GM11168 (cell line): ENCODE results near the gene WWOX.

Experiments
- in situ Hi-C: fragments of 300-500 bp; cut with MboI; formaldehyde crosslinking; loops from one replicate; pipeline ENCODE4 v1.12.0; 2022; ENCODE audit warnings: low sequenced_read_pairs; ENCODE audit not compliant: unreplicated experiment

The WWOX gene

DNA sequence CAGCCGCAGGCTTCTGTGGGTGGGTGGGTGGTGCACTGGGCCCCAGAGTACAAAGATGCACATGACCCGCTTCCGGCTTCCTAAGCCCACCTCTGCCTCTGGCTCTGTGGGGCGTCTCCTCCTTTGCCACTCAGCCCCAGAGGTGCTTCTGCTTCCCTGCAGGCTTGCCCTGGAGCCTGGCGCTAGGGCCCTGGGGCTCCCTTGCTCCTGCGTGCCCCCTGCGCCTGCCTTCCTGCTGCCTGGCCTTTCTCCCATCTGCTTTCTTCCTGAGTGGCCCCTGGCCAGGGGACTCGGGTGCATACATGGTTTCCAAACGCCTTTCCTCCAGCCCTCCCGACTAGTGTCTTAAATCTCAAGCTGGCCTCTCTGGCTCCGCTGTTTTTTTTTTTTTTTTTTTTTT, 3.4 kb downstream of the WWOX start:
- in situ Hi-C loops: no loop called here

DNA sequence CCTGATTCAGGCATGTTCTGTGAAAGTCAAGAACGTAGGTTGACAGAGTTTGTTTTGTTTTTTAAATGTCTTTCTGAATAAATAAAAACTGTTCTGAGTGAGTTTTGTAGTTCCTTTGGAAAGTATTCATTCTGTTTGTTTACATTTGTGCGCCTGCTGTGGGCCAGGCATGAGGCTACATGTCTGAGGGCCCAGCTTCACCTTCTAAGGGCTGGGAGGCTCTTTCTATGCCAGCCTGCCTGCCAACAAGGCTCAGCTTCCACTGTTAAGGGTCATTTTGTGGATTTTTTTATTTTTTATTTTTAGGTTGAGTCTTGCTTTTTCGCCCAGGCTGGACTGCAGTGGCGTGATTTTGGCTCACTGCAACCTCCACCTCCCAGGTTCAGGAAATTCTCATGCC, 6.1 kb downstream of the WWOX start:
- in situ Hi-C loops: no loop called here

DNA sequence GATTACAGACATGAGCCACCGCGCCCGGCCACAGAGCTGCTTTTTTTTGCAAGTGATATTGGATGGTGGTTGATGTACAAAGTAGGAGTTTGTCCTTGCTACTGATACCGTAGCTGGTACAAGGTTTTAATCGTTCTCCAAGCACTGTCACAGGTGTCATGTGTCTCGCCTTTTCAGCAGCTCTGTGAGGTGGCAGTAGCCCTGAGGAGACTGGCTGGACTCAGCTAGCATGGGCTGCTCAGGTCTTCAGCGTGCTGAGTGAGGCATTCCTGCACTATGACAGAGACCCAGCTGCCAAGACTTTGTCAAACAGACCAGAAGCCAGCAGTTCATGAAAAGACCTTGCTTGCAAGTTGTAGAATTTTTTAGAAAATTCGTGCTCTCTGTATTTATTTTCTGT, 7.2 kb downstream of the WWOX start:
- in situ Hi-C loops: no loop called here

DNA sequence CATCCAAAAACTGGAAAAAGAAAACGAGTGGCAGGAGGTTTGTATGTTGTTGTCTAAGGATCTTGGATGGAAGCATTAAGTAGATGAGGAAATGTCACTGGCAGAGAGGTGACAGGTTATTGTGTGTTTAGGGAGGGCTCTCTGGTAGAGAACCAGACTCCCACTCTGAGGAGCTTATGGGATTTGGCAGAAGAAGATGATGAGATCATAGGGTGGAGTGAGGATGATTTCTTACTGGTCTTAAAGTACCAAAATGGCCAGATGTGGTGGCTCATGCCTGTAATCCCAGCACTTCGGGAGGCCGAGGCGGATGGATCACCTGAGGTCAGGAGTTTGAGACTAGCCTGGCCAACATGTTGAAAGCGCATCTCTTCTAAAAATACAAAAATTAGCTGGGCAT, 9.0 kb downstream of the WWOX start:
- in situ Hi-C loops: no loop called here

DNA sequence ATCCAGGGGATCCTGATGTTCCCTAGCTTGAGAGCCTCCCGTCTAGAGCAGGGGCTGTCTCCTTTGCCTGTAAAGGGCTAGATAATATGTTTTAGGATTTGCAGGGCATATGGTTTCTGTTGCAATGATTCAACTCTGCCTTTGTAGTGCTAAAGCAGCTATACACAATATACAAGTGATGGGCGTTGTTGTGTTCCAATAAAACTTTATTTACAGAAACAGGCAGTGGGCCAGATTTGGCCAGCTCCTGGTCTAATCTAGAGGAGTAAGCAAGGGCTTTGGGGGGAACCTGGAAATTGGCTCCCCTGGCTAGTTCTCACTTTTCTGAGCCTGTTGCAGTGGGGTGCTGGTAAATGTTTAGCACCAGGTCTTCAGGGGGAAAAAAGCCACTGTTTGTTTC, 13.8 kb downstream of the WWOX start:
- in situ Hi-C loops: no loop called here

DNA sequence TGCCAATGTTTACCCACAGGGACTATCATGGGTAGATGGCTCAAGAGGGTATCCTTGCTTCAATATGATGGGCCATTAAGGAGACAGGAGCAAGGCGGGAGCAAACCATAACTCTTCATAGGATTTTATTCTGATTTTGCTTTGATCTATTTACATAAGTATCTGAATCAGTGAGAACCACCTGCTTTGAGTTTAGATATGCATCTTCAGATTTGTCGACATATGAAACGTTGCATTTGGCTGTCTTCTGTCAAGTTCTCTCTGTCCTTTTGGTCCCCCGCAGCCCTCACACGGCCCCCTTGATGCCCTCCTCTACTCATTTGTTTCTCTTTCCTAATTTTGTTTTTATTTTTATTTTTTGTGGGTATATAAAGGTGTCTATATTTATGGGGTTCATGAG, 16.2 kb downstream of the WWOX start:
- in situ Hi-C loops: no loop called here

DNA sequence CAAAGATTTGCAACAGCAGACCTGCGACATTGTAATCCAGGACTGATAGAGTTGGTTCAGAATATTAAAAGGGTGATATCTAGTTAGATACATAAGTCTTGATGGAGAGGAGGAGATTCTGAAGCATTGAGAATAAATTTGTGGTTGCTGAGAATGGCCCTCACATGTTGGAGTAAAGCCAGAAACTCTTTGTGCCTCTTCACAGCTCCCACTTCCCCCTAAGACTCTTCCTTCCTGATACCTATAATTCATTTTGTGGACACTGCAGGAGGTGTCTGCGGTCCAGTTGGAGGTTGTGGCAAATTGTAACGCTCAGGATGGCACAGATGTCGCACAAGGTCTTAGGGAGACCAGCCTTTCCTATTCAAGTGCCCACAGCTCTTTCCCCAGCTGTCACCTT, 17.5 kb downstream of the WWOX start:
- in situ Hi-C loops: no loop called here

DNA sequence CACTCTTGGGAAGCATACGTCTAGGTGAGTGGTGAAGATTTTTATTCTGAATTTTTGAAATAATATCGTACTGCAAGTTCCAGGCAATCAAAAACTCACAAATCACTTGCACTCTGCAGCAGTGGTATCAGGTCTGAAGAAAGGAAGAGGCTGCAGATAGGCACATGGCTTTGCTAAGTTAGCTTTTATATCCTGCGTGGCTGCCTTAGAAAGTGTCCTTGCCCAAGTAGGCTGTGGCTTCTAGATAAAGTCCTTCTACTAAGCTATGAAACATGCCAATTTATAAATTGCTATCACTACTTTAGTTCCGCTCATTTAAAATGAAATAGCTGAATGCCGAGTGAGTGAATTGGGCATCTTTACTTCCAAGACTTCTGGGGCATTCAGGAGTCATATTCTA, 17.9 kb downstream of the WWOX start:
- in situ Hi-C loops: no loop called here

DNA sequence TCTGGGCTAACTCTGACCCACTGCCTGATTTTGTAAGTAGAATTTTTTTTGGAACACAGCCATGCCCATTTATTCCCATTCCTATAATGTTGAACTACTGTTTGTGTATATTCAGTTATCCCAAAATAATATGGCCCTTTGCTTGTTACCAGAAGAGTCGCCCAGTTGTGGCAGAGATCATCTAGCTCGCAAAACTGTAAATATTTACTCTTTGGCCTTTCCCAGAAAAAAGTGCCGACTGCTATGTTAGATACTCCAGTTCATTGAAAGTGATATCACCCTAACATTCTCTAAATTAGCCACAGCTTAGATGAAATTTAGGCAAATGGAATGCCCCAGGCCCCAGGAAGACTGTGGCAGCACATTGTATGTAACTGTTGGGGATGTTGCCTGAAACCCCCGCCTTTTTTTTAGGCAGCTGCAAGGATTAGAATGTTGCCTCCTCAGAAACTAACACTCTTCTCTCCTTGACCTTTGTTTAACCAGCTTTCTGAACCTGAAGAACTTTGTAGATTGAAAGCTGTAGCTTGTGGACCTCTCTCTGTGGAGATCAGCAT, 19.1 kb downstream of the WWOX start:
- in situ Hi-C loops: no loop called here

DNA sequence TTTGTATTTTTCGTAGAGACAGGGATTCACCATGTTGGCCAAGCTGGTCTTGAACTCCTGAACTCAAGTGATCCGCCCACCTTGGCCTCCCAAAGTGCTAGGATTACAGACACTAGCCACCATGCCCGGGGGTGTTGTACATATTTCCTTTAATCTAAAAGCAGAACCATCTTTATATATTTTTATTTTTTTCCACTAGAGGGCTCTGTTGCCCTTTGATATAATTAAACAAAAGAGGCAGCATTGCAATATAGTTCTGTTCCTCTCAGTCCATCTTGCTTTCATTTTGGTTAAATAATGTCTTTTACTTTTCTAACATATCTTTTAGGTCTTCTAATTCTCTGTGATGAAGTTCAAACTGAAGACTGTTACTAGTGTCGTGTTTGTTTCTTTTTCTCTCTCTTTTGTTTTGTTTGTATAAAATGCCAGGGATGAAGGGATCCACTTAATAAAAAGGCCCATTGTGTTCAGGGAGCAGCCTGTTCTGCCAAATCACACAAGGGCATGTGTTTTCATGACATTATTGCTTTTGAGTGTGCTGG, 23.4 kb downstream of the WWOX start:
- in situ Hi-C loops: loop anchor here (5.0 kb wide), 1 partner anchor 104 kb away; no protein-coding TSS in a partner anchor

DNA sequence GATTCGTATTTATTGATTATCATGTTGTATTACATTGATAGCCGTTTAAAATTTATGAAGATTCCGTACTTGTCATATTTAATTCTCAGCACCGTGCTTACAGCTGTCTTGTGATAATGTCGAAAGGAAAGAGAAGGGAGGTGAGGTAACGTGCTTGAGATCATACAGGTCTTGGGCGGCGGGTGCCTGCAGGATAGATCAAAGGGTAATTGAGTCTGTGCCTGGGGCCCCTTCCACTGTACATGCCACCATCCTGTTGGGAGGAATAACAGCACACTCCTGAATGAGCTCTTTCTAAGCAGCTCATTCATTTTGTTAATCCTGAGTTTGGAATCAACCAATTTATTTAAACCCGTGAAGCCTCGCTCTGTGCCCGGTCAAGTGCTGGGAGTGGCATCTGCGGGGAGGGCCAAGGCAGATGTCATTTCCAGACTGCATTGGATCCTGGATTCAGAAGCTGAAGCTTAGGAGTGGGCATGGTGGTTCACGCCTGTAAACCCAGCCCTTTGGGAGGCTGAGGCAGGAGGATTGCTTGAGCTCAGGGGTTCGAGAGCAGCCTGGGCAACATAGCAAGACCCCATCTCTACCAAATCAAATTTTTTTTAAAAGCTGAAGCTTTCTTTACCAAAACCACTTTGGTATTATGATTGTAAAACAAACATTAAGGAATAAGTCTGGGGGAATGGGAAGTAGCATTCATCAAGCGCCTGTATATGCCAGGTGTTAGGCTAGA, 25.8 kb downstream of the WWOX start:
- in situ Hi-C loops: no loop called here

DNA sequence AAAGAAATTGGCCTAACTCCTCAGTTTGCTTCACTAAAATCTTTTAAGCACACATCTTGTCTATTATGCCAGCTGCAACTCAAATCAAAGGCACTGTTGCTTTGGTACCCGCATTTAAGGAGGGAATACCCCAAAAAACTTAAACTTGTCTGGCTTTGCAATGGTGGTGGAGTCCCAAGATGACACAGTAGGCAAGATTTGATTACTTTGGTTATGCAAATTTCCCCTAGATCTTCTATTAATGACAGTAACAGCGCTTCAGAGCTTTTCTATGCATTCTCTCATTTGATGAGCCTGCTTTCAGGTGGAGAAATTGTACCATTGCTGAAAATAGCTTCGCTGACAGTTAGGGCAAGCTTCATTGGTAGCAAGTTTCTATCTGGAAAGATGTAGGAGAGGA, 27.2 kb downstream of the WWOX start:
- in situ Hi-C loops: no loop called here

DNA sequence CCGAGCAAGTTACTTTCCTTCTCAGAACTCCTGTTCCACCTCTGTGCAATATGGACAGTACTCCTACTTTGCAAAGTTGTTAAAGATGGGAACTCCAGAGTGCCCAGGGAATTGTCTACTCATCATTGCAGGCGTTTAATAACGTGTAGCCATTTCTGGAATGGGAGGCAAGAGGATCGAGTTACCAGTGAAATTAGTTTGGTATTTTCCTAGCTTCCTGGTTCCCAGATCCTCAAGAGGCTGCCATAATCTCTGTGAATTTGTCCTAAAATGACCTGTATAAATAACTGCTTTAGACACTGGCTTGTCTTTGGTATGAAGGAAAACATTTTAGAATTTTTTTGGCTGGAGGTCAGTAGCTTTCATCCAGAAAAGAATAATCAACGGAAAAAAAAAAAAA, 27.7 kb downstream of the WWOX start:
- in situ Hi-C loops: no loop called here

DNA sequence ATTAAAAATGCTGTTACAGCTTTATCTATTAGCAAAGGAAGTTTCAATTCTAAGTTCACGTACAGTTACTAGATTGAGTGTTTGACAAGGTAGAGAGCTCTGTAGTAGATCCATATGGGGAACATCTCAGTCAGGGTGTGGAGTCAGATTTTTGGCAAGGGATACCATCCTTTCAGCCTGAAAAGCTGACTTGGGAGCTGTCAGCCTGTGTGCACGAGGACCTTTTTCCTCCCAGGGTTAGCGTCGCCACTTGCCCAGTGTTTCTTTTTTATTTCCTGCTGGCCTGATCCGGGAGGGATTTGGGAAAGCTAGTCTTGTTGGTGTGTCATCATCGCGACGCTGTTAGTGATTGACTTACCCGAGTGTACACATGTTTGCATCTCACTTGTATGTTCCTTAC, 29.5 kb downstream of the WWOX start:
- in situ Hi-C loops: no loop called here

DNA sequence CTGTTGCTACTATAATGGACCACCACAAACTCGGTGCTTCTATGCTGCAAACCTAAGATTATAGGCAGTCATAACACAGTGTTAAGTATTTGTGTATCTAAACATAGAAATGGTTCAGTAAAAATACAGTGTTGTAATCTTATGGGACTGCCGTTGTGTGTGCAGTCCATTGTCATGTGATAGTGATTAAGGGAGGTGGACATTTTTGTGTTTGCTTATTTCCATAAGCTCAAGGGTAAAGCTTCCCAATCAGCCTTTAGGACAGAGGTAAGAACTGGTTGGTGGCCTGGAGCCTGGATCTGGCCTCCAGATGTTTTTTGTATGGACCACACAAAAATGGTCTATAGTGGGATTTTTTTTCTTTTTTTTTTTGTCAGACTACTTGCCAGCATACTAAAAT, 29.9 kb downstream of the WWOX start:
- in situ Hi-C loops: no loop called here

DNA sequence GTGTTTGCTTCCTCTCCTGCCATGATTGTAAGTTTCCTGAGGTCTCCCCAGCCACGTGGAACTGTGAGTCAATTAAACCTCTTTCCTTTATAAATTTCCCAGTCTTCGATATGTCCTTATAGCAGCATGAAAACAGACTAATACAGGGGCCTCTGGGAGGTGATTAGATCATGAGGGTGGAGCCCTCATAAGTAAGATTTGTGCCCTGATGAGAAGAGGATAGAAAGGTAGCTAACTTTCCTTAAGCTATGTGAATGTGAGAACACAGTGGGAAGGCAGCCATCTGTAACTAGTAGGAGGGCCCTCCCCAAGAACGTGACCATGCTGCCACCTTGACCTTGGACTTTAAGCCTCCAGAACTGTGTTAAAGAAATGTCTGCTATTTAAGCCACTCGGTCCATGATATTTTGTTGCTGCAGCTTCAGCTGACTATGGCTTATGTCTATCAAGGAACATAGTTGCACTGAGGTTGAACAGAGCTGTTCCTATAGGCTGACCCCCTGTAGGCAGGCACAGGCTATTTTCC, 30.7 kb downstream of the WWOX start:
- in situ Hi-C loops: no loop called here

DNA sequence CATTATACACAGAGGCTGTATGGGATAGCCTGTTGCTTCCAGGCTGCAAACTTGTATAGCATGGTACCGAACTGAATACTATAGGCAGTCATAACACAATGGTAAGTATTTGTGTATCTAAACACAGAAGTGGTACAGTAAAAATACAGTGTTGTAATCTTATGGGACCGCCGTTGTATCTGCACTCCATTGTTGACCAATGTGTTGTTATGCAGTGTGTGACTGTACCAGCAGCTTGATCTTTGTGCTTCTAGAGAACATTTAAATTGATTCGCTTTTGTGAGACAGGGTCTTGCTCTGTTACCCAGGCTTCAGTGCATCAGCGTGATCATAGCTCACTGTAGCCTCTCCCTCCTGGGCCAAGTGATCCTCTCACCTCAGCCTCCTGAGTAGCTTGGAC, 31.5 kb downstream of the WWOX start:
- in situ Hi-C loops: no loop called here

DNA sequence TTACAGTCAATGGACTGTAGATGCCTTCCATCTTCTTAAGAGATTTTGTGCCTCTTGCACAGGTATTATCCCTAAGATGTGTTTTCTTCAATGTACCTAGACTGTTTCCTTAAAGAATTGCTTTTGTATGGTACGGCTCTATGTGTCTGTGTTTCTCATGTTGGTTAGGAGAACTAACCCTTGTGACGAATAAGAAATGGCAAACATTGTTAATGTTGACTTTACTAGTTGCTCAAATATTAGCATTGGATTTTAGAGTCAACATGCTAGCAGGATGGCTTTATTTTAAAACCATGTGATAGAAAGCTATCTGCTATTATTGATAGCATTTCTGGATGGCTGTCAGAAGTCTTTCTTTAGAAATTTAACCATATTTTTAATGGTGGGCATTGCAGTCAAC, 34.5 kb downstream of the WWOX start:
- in situ Hi-C loops: no loop called here

DNA sequence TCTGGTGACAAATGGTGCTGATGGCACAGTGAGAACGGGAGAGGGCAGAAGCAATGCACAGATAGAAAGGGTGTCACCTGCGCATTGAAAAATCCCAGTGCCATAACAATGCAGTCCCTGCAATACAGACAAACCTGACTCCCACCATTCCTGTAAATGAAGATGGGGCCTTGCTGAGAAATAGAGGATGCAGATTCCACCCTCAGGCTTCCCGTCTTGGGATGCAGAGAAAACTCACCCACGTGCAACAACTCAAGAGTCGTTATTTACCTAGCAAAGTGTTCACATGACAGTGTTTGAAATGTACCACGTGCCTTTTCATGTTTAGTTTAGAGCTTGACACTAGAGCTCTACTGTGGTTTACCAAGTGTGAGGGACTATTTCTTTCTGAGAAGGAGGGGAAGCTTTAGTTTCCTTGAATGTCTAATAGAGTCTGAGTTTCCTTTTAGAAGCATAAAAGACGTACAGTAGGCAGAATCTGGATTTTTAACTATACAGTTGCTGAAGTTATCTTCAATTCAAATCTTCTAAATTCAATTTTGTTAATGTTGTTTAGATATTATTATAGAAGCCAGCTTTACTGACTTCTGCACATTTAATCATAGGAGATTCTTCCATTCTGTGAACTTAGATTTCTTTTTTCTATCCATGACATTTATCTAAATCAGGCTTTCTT, 35.6 kb downstream of the WWOX start:
- in situ Hi-C loops: no loop called here

DNA sequence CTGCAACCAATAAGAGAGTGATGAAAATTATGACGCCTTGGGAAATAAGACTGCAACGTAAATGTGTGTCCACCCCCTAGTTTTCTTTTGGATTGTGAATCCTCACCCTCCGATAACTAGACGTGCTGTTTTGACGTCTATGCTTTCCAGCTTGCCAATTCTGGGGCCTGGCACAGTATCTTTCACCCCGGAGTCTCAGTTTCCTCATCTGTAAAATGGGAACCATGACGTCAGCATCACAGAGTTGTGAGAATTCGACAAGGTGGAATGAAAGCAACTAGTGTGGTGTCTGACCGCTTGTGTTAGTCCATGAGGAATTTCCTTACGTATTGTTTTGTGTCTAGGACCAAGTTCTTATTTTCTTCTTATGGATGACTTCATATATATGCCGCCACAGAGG, 37.7 kb downstream of the WWOX start:
- in situ Hi-C loops: no loop called here
